Measurements from ENCODE around the gene OBP2A.
A peak's percentile ranks its signal among the peaks of the same experiment; 100 is the strongest.
"Not testable (repeated sequence)": the region's sequence is repeated elsewhere in the genome, so short reads cannot be mapped to it uniquely, and the experiment has no call there.

OBP2A gene

GRCh38 chr9:135528842-135529435 is 17.0 kb upstream of the OBP2A start:
- not testable (repeated sequence) for DNase-seq

- peak; percentile 10 for DNase-seq
Measured at GRCh38 chr9:135530146-135530545, 15.8 kb upstream of the OBP2A start.

- no peak for DNase-seq
Measured at GRCh38 chr9:135531096-135531495, 14.8 kb upstream of the OBP2A start.

- no peak for DNase-seq
Measured at GRCh38 chr9:135533113-135533512, 12.8 kb upstream of the OBP2A start.

GRCh38 chr9:135533674-135534073 is 12.3 kb upstream of the OBP2A start:
- no peak for DNase-seq

- DNase-seq: peak; percentile 8
Measured at GRCh38 chr9:135534192-135534711, 11.7 kb upstream of the OBP2A start.

GRCh38 chr9:135534826-135535225 is 11.1 kb upstream of the OBP2A start:
- not testable (repeated sequence) for DNase-seq

- not testable (repeated sequence) for DNase-seq
Measured at GRCh38 chr9:135535631-135536030, 10.3 kb upstream of the OBP2A start.

GRCh38 chr9:135536216-135536615 is 9.7 kb upstream of the OBP2A start:
- DNase-seq: peak; percentile 32

GRCh38 chr9:135543262-135543894 is 2.5 kb upstream of the OBP2A start:
- not testable (repeated sequence) for DNase-seq

- no peak for DNase-seq
Measured at GRCh38 chr9:135544981-135545635, 818 bp upstream of the OBP2A start.

GRCh38 chr9:135546792-135547617 is 1.1 kb downstream of the OBP2A start:
- not testable (repeated sequence) for DNase-seq

GRCh38 chr9:135547756-135548736 is 2.1 kb downstream of the OBP2A start:
- DNase-seq: no peak

- not testable (repeated sequence) for DNase-seq
Measured at GRCh38 chr9:135549478-135550343, 3.8 kb downstream of the OBP2A start.

GRCh38 chr9:135550344-135550918 is 4.5 kb downstream of the OBP2A start:
- no peak for DNase-seq

GRCh38 chr9:135551031-135551430 is 5.1 kb downstream of the OBP2A start:
- no peak for DNase-seq

- no peak for DNase-seq
Measured at GRCh38 chr9:135551456-135551855, 5.5 kb downstream of the OBP2A start.

- no peak for DNase-seq
Measured at GRCh38 chr9:135552021-135552697, 6.2 kb downstream of the OBP2A start.

- DNase-seq: no peak
Measured at GRCh38 chr9:135552698-135553171, 6.8 kb downstream of the OBP2A start.

GRCh38 chr9:135554718-135555117 is 8.8 kb downstream of the OBP2A start:
- no peak for DNase-seq
